ENCODE data around the gene ADGRV1. TPM values are rescaled to one million over a fixed set of nuclear protein-coding genes. Genes with fewer than 3 reads are reported as not detected.

The ADGRV1 gene
- total RNA-seq, 1 donor from 2014 or later: 0.99 TPM

DNA sequence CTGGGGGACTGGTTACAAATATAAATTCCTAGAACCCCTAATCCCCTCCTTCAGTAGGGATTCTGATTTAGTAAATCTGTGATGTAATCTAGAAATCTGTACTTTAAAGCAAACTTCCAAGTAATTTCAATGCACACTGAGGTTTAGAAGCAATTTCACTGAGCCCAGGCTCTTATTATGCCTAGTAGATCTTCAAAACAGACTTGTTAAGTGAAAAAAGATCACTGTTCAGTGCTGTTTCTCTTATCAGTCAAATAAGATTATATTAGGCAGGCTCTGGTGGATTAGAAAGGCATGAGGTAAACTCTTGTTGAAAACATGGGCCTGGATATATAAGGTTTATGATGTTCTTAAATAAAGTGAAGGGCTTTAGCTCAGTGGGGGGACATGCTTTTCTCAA lies 293.9 kb downstream of the ADGRV1 start:
- Mint-ChIP-seq H3K27me3 (ENCODE audit: unreplicated experiment) (no peaks in the 10 kb centered on the region), H3K27ac (ENCODE audit: unreplicated experiment) (no peak overlapping the region), H3K9me3 (ENCODE audit: unreplicated experiment) (no peaks in the 10 kb centered on the region), H3K36me3 (ENCODE audit: unreplicated experiment) (no peaks in the 10 kb centered on the region), H3K4me3 (ENCODE audit: unreplicated experiment) (no peak overlapping the region), H3K4me1 (ENCODE audit: unreplicated experiment) (no peaks in the 10 kb centered on the region)
- no peak for DNase-seq (ENCODE audit: extremely low spot score, unreplicated experiment)
- TF ChIP-seq, protein P1, sequence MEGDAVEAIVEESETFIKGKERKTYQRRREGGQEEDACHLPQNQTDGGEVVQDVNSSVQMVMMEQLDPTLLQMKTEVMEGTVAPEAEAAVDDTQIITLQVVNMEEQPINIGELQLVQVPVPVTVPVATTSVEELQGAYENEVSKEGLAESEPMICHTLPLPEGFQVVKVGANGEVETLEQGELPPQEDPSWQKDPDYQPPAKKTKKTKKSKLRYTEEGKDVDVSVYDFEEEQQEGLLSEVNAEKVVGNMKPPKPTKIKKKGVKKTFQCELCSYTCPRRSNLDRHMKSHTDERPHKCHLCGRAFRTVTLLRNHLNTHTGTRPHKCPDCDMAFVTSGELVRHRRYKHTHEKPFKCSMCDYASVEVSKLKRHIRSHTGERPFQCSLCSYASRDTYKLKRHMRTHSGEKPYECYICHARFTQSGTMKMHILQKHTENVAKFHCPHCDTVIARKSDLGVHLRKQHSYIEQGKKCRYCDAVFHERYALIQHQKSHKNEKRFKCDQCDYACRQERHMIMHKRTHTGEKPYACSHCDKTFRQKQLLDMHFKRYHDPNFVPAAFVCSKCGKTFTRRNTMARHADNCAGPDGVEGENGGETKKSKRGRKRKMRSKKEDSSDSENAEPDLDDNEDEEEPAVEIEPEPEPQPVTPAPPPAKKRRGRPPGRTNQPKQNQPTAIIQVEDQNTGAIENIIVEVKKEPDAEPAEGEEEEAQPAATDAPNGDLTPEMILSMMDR (IDR thresholded peaks at IDR 0.05): no peak

DNA sequence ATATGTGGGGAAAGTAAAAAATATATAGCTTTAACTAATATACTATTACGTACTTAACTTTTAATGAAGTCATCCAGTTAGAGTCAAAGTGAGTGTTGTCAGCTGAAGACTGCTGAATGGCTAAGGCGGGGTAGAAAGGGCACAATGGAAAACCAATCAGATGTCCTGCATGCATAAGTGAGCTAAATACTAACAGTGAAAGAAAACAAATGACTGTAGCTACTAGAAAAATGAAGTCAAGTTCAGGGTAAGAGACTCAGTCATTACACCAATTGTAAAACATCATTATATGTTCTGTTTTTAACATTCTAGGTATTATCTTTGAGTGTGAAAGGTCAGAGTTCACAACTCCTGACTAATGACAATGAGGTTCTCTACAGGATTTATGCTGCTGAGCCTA lies 295.2 kb downstream of the ADGRV1 start:
- Mint-ChIP-seq H3K4me1 (ENCODE audit: unreplicated experiment) (no peaks in the 10 kb centered on the region), H3K36me3 (ENCODE audit: unreplicated experiment) (no peaks in the 10 kb centered on the region), H3K27ac (ENCODE audit: unreplicated experiment) (no peak overlapping the region), H3K4me3 (ENCODE audit: unreplicated experiment) (no peak overlapping the region), H3K9me3 (ENCODE audit: unreplicated experiment) (no peaks in the 10 kb centered on the region), H3K27me3 (ENCODE audit: unreplicated experiment) (no peaks in the 10 kb centered on the region)
- TF ChIP-seq, protein P1 (IDR thresholded peaks at IDR 0.05): no peak
- DNase-seq (ENCODE audit: extremely low spot score, unreplicated experiment): no peak

DNA sequence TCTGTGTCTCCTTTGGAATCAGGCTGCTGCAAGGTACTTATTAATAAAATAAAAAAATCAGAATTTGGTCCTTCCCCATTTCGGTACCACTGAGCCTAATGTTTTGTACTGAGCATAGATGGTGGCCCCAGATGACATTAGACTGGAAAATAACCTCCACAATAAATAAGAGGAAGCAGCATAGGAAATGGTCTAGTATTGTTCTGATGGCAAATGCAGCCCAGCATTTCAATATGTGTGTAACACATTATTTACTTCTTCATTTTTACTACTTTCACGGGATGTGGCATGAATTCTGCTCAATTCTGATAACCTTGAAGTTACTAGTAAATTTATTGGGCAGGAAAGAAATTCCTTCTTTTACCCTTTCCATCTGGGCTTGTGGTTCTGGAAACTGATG lies 295.6 kb downstream of the ADGRV1 start:
- Mint-ChIP-seq H3K9me3 (ENCODE audit: unreplicated experiment) (no peaks in the 10 kb centered on the region), H3K27ac (ENCODE audit: unreplicated experiment) (no peak overlapping the region), H3K4me3 (ENCODE audit: unreplicated experiment) (no peak overlapping the region), H3K4me1 (ENCODE audit: unreplicated experiment) (no peaks in the 10 kb centered on the region), H3K36me3 (ENCODE audit: unreplicated experiment) (no peaks in the 10 kb centered on the region), H3K27me3 (ENCODE audit: unreplicated experiment) (no peaks in the 10 kb centered on the region)
- TF ChIP-seq, protein P1 (IDR thresholded peaks at IDR 0.05): no peak
- DNase-seq (ENCODE audit: extremely low spot score, unreplicated experiment): no peak

DNA sequence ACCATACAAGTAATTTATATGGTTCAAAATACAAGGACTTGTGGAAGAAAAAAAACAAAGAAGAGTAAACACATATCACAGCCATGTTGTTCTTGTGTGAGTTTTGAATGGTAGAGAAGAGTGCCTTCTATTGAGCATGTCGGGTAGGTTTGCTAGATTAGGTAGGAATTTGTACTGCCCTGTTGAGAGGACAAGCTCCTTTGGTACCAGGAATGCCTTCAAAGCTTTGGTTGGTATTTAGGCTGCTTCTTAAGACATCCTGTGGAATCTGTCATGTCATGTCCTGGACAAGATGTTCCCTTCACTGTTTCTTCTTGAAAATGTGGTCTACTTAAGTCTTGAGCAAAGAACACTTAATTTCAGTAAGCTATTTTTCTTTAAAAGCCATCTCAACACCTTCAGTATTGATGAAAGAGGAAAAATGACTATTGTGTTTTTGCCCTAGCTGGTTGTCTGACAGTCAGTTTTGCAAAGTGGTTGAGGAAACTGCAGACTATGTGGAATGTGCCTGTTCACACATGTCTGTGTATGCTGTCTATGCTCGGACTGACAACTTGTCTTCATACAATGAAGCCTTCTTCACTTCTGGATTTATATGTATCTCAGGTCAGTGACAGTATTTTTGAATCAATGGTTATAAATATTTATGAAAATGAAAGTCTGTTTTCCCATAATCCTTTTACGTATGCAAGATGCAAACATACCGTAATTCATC lies 296.9 kb downstream of the ADGRV1 start:
- no peaks in the 10 kb centered on the region for H3K9me3 Mint-ChIP-seq (ENCODE audit: unreplicated experiment)
- no peak overlapping the region for H3K4me3 Mint-ChIP-seq (ENCODE audit: unreplicated experiment)

DNA sequence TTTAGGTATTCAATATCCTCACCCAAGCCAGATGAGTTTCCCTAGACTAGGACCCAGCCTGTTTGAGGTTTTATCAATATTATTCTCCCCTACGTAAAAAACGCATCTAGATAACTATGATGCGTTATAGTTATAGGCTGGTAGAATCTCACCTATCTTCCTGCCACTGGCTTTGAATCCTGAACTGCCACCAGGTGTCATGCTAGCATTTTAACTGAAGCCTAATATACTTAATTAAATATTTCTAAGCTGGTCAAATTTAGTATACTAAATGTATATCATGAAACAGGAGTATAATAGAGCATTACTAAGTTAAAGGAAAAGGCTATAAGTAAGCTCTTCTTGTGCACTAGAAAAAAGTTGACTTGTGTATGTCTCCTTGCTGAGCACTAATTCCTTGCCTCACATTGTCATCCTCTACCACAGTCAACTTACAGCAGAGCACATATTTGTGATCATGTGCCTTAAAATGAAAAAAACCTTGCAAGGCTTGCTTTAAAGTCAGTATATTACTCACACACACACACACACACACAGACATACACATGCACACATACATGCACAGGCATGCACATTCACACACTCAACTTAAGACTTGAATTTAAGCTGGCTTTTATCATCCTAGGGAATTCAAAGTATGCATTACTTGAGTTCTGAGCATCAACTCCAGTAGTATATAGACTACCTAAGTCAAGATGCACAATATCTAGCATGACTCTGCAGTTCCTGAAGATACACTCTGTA lies 303.4 kb downstream of the ADGRV1 start:
- DNase-seq (ENCODE audit: extremely low spot score, unreplicated experiment): no peak
- no peak overlapping the region for H3K4me3 Mint-ChIP-seq (ENCODE audit: unreplicated experiment)
- H3K27me3 Mint-ChIP-seq (ENCODE audit: unreplicated experiment): peaks cover 9% of the 10 kb centered on the region
- no peak overlapping the region for H3K27ac Mint-ChIP-seq (ENCODE audit: unreplicated experiment)
- H3K9me3 Mint-ChIP-seq (ENCODE audit: unreplicated experiment): no peaks in the 10 kb centered on the region
- no peaks in the 10 kb centered on the region for H3K36me3 Mint-ChIP-seq (ENCODE audit: unreplicated experiment)
- TF ChIP-seq, protein P1 (IDR thresholded peaks at IDR 0.05): peak; percentile 14
- no peaks in the 10 kb centered on the region for H3K4me1 Mint-ChIP-seq (ENCODE audit: unreplicated experiment)

More for the DNA sequence above, 296.9 kb downstream of the ADGRV1 start:
- TF ChIP-seq, protein P1 (IDR thresholded peaks at IDR 0.05): no peak
- Mint-ChIP-seq H3K4me1 (ENCODE audit: unreplicated experiment) (no peaks in the 10 kb centered on the region), H3K27me3 (ENCODE audit: unreplicated experiment) (no peaks in the 10 kb centered on the region), H3K27ac (ENCODE audit: unreplicated experiment) (no peak overlapping the region), H3K36me3 (ENCODE audit: unreplicated experiment) (no peaks in the 10 kb centered on the region)
- DNase-seq (ENCODE audit: extremely low spot score, unreplicated experiment): no peak
